ENCODE measurements around the gene TUBB.

TUBB gene

DNA sequence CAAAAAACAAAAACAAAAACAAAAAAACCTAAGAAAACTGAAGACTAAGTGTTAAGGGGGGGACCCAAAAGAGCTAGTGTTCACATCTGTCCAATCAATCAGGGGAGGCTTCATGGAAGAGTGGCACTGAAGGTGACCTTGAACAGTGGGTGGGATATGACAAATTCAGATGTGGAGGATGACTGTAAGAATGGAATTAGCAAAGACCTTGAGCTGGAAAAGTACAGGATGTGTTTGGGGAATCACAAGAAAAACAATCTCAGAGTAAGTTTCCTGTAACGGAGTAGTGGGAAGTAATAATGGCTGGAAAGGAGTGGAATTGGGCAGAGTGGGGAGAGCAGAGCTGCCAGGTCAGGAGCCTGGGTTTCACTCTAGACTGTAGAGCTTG, 27.1 kb downstream of the TUBB start:
- TF ChIP-seq, protein P1, sequence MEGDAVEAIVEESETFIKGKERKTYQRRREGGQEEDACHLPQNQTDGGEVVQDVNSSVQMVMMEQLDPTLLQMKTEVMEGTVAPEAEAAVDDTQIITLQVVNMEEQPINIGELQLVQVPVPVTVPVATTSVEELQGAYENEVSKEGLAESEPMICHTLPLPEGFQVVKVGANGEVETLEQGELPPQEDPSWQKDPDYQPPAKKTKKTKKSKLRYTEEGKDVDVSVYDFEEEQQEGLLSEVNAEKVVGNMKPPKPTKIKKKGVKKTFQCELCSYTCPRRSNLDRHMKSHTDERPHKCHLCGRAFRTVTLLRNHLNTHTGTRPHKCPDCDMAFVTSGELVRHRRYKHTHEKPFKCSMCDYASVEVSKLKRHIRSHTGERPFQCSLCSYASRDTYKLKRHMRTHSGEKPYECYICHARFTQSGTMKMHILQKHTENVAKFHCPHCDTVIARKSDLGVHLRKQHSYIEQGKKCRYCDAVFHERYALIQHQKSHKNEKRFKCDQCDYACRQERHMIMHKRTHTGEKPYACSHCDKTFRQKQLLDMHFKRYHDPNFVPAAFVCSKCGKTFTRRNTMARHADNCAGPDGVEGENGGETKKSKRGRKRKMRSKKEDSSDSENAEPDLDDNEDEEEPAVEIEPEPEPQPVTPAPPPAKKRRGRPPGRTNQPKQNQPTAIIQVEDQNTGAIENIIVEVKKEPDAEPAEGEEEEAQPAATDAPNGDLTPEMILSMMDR (IDR thresholded peaks at IDR 0.05; ENCODE audit: low read length, missing control alignments) = no peak
- H3K4me3 ChIP-seq (replicated peaks; ENCODE audit: low read depth, low read length) = no peak overlapping the region
- no peak for DNase-seq (ENCODE audit: low read depth)

DNA sequence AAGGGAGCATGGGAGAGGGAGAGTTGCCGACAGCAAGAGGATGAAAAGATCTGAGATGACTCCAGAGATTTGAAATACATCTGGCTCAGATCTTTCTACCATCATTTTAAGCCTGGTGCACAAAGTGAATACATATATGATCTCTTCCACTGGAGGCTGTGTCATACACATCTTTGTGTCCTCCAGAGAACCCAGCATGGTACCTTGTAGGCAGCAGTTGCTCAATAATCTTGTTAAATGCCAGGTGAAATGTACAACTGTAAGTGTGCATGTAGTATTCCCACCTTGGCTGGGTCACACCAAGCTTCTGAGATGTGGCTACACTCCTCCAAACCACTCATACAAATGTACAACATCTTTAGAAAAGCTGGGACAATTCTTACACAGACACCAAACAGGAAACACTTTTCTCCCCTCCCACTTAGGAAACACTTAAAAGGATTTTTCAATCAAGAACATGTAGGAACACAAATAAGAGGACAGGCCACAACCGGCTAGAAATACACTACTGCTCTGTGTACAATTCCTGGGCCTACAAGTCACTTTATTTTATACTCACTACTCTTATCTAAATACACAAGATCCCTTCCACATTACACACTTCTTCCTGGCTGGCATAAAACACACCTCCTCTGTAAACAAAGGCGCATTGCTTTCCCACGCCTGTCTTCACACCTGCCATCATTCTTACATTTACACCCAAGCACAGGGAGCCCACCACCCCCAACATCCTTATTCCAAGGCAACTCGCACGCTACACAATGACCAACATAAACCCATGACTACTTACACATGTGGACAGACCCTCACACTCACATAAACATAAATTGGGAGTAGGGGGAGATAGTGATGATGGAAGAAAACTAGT, 28.0 kb downstream of the TUBB start:
- no peak for DNase-seq (ENCODE audit: low read depth)
- TF ChIP-seq, protein P1 (IDR thresholded peaks at IDR 0.05; ENCODE audit: low read length, missing control alignments) = no peak

DNA sequence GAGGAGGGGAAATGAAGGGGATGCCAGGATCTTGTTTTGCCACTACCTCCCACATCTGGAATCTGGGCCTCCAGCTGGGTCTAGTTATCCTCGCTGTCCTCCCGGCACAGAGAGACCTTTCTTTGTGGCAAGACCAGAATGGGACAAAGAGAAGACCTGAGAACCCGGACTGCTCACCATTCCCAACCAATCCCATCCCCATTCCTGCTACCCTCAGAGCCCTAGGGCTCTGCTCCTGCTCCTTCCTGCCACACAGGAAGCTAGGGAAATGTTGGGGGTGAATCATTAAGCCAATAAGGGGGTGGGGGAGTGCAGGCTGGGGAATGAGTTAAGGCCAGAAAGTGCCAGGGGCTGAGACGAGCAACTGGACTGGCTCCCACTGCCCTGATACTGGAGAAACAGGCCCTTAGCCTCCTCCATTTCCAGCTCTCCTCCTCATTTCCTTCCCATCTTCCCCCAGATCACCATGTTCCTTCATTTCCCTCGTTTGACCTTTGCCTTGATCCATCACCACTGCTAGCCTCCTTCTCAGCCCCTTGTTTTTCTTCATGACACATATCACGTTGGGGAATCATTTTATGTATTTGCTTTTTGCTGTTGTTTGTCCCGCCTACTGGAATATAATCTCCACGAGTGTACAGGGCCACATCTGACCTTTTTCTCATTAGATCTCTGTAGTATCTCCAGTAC, 28.8 kb downstream of the TUBB start:
- H3K4me3 ChIP-seq (replicated peaks; ENCODE audit: low read depth, low read length) = no peak overlapping the region
- TF ChIP-seq, protein P1 (IDR thresholded peaks at IDR 0.05; ENCODE audit: low read length, missing control alignments) = no peak
- peak; percentile 63 for DNase-seq (ENCODE audit: low read depth)

More for the DNA sequence above, 28.0 kb downstream of the TUBB start:
- H3K4me3 ChIP-seq (replicated peaks; ENCODE audit: low read depth, low read length) = no peak overlapping the region

DNA sequence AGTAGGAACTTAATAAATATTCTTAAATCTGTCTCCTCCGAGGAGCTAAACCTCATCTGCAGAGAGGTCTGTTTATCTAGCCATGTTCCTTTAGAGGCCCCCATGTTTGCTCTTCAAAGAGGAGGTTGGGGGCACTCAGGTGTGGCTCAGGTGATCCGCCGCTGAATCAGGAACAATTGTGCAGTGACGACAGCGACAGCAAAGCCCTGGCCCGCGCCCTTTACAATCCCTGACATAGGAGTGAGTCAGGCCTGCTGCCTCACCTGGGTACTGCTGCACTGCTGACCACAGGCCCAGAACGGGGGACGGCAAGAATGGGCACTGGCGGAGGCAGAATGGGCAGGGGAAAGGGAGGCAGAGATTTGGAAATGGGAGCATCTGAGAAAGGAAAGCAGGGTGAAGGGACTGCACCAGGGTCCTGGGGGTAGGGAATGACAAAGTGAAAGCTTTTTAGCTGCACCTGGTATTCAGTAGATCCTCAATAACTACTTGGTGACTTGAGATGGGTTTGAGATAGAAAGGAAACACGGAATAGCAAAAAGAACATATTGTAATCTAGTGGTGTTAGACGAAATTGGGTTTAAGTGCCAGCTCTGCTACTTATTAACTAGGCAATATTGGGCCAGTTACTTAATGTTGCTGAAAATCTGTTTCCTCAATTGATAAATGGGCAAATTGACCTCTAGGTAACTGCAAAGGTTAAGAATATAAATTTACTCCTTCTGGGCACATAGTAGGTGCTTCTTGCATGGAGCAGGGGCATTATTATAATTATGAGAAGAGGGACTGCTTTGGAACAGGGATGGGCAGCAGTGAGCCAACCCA, 29.6 kb downstream of the TUBB start:
- DNase-seq (ENCODE audit: low read depth) = no peak
- TF ChIP-seq, protein P1 (IDR thresholded peaks at IDR 0.05; ENCODE audit: low read length, missing control alignments) = no peak
- no peak overlapping the region for H3K4me3 ChIP-seq (replicated peaks; ENCODE audit: low read depth, low read length)

DNA sequence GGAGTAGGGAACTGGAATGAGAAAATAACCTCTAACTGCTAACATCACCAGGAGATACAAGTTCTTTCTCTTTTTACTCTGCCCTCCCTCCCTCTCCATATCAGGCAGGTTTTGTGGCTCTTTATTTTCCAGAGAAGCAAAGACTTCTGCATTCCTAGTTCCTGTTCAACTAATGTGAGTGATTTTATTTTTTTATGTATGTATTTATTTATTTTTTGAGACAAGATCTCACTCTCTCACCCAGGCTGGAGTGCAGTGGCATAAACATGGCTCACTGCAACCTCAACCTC, 30.2 kb downstream of the TUBB start:
- DNase-seq (ENCODE audit: low read depth) = no peak
- H3K4me3 ChIP-seq (replicated peaks; ENCODE audit: low read depth, low read length) = no peak overlapping the region
- TF ChIP-seq, protein P1 (IDR thresholded peaks at IDR 0.05; ENCODE audit: low read length, missing control alignments) = no peak

DNA sequence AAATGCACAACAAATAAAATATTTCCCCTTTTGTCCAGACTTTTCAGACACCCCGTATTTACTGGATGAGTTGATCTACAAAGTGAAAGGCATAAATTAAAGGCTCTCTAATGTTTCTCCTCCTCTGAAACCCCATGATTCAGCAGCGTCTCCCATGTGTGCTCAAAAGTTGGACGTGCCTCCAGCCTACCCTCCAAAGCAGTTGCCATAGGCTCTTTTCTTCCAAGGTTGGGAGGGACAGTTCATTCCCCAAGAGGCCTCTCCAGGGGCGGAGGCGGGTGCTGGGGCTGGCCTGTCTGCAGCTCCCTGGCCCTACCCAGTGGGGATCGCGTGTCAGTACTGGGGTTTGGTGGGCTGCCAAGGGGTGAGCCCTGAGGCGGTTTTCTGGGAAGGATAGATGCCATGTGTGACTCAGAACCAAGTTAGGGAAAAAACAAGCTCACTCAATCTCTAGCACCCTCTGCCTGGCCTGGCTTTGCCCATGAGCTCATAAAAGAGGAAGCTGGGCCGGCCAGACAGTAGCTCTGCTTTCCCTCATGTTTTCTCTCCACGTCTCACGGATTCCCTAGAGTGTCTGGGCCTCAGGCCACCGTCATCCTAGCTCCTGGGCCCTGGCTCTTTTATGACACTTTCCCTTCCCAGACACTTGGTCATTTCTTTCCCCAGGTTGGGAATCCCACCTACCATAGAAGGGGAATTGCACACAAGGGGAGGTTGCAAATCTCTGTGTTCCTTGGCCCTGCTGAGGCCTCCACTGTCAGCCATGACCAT, 32.2 kb downstream of the TUBB start:
- TF ChIP-seq, protein P1 (IDR thresholded peaks at IDR 0.05; ENCODE audit: low read length, missing control alignments) = peak; percentile 4
- DNase-seq (ENCODE audit: low read depth) = peak; percentile 100
- H3K4me3 ChIP-seq (replicated peaks; ENCODE audit: low read depth, low read length) = no peak overlapping the region
